ENCODE measurements around the gene IFFO2. TPM values are rescaled to one million over a fixed set of nuclear protein-coding genes. Genes with fewer than 3 reads are reported as not detected.

The IFFO2 gene
- total and polyA plus RNA-seq, 10 of the 15 experiments (the other 5 are each of a cell fraction or from before 2014, with no cell fraction given): 1.2 to 18.4 (median 6.7) TPM

GRCh38 chr1:18858070-18858688 lies 98.3 kb downstream of the IFFO2 start (continued):
- TF ChIP-seq, protein P1, sequence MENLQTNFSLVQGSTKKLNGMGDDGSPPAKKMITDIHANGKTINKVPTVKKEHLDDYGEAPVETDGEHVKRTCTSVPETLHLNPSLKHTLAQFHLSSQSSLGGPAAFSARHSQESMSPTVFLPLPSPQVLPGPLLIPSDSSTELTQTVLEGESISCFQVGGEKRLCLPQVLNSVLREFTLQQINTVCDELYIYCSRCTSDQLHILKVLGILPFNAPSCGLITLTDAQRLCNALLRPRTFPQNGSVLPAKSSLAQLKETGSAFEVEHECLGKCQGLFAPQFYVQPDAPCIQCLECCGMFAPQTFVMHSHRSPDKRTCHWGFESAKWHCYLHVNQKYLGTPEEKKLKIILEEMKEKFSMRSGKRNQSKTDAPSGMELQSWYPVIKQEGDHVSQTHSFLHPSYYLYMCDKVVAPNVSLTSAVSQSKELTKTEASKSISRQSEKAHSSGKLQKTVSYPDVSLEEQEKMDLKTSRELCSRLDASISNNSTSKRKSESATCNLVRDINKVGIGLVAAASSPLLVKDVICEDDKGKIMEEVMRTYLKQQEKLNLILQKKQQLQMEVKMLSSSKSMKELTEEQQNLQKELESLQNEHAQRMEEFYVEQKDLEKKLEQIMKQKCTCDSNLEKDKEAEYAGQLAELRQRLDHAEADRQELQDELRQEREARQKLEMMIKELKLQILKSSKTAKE (IDR thresholded peaks at IDR 0.05; ENCODE audit: low read depth, poor library complexity, severe bottlenecking): no peak
- TF ChIP-seq NFIC (IDR thresholded peaks at IDR 0.05; ENCODE audit: low read depth, low read length): no peak
- TF ChIP-seq E4F1 (IDR thresholded peaks at IDR 0.05; ENCODE audit: borderline replicate concordance, partially characterized antibody): no peak

DNA sequence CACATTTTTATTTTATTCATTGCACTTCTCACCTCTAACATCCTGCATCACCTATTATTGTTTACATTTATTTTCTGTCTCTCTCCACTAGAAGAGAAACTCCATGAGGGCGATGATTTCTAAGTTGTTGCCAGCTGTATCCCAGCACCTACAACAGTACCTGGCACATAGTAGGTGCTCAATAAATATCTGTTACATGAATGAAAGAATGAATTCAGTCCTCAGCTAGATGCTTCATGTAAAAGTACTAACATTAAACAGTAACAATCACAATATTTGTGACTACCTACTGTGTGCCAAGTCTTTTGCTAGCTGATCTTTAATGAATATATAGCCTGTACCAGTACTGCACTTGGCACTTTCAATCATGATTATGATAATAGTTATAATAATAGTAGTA lies 100.0 kb downstream of the IFFO2 start:
- Histone ChIP-seq H3K9ac (ENCODE audit: control insufficient read depth, insufficient read depth, low read length) (no peak overlapping the region), H3K4me1 (ENCODE audit: control insufficient read depth, insufficient read depth, low read length) (no peaks in the 10 kb centered on the region), H3K27ac (ENCODE audit: control insufficient read depth, insufficient read depth) (no peak overlapping the region), H3K4me2 (ENCODE audit: control insufficient read depth, insufficient read depth) (no peak overlapping the region), H3K36me3 (ENCODE audit: control insufficient read depth in 2 of 2, insufficient read depth in 2 of 2, low read length in 1 of 2) (no peaks in the 10 kb centered on the region), H3K27me3 (replicated peaks in 1 of 2; ENCODE audit: control insufficient read depth in 2 of 2, insufficient read depth in 2 of 2, low read length in 1 of 2) (no peaks in the 10 kb centered on the region), H2AFZ (ENCODE audit: control insufficient read depth, low read depth, low read length) (no peak overlapping the region), H4K20me1 (ENCODE audit: control insufficient read depth, insufficient read depth) (no peaks in the 10 kb centered on the region), H3K9me3 (replicated peaks; ENCODE audit: control insufficient read depth, insufficient read depth, low read length) (no peaks in the 10 kb centered on the region), H3K79me2 (ENCODE audit: control insufficient read depth, insufficient read depth, low read length) (no peaks in the 10 kb centered on the region), H3K4me3 (no peak overlapping the region)
- FAIRE-seq (no peak), DNase-seq (ENCODE audit: low read depth, low spot score) (no peak), ATAC-seq (no peak)
- no TSS peak for BruUV-seq (replicated peaks)
- SMC1A ChIA-PET (ENCODE audit: uncharacterized antibody, unreplicated experiment): no interaction called here
- intact Hi-C loops (cut with micrococcal nuclease; ENCODE audit: unreplicated experiment) (no loop called here), in situ Hi-C loops (cut with MboI) (no loop called here)
- WGBS (ENCODE audit: insufficient coverage, insufficient replicate concordance, low lambda C conversion rate, missing lambda C conversion rate): 75% methylated on average over 1 of the region's 1 CpG
- TF ChIP-seq BRCA1 (IDR thresholded peaks at IDR 0.05; ENCODE audit: low read depth, low read length) (no peak), IRF4 (IDR thresholded peaks at IDR 0.05; ENCODE audit: low read depth, low read length) (no peak), POLR2AphosphoS5 (IDR thresholded peaks at IDR 0.05; ENCODE audit: low read length) (no peak)
- CTCF ChIA-PET: no interaction called here
- RAD21 ChIA-PET (ENCODE audit: unreplicated experiment): no interaction called here
- POLR2A ChIA-PET: no interaction called here

Measured in GM12878 (cell line).